22Rv1 (cell line): Measurements from ENCODE around the gene COLGALT1.

ENCODE experiments used
- ZFX ChIP-seq: fragments of 450-650 bp; IDR thresholded peaks from 2 replicates; pipeline ENCODE4 v1.6.1; 2017; ENCODE audit warnings: antibody characterized with exemption, borderline replicate concordance
- TF ChIP-seq, protein P1 (sequence below): fragments of 450-650 bp; IDR thresholded peaks from 2 replicates; pipeline ENCODE4 v1.5.1; 2017; ENCODE audit warnings: mild to moderate bottlenecking

DNA sequence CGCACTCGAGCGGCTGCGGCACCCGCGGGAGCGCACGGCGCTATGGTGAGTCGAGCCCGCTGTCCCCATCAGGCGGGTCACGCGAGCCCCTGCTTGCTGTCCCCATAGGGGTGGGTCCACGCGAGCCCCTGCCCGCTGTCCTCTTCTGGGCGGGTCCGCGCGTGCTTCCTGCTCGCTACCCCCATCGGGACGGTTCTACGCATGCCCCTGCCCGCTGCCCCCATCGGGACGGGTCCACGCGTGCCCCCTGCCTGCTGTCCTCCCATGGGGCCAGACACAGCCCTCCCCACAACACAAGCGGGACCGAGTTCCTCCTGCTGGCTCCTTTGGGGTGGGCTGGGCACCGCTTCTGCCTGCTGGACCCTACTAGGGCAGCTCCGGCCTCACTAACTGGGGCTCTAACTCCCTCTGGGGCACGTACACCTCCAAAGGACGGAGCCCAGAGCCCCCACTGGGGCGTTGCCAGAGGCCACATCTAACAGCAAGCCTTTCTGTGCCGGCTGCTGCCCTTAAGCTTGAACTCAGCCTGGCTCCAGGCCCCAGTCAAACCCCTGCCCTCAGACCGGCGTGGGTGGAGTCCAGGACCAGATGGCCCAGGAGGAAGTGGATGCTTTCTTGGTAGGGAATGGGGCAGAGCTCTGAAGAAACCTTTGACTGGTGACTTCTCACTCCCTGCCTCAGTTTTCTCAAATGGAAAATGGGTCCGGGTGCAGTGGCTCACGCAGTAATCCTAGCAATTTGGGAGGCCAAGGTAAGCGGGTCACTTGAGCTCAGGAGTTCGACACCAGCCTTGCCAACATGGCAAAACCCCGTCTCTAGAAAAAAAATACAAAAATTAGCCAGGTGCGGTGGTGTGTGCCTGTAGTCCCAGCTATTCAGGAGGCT, 722 bp downstream of the COLGALT1 start:
- TF ChIP-seq, protein P1, sequence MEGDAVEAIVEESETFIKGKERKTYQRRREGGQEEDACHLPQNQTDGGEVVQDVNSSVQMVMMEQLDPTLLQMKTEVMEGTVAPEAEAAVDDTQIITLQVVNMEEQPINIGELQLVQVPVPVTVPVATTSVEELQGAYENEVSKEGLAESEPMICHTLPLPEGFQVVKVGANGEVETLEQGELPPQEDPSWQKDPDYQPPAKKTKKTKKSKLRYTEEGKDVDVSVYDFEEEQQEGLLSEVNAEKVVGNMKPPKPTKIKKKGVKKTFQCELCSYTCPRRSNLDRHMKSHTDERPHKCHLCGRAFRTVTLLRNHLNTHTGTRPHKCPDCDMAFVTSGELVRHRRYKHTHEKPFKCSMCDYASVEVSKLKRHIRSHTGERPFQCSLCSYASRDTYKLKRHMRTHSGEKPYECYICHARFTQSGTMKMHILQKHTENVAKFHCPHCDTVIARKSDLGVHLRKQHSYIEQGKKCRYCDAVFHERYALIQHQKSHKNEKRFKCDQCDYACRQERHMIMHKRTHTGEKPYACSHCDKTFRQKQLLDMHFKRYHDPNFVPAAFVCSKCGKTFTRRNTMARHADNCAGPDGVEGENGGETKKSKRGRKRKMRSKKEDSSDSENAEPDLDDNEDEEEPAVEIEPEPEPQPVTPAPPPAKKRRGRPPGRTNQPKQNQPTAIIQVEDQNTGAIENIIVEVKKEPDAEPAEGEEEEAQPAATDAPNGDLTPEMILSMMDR, result no peak; the same call in 1 of the 2 replicates
- no peak for TF ChIP-seq ZFX
